HG03571 (cell line): ENCODE results near the gene PACSIN2.

Experiments used
- ATAC-seq: cut with Tn5 transposase; IDR thresholded peaks from one replicate; pipeline ENCODE4 v1.9.1; 2021; ENCODE audit not compliant: unreplicated experiment

The PACSIN2 gene

DNA sequence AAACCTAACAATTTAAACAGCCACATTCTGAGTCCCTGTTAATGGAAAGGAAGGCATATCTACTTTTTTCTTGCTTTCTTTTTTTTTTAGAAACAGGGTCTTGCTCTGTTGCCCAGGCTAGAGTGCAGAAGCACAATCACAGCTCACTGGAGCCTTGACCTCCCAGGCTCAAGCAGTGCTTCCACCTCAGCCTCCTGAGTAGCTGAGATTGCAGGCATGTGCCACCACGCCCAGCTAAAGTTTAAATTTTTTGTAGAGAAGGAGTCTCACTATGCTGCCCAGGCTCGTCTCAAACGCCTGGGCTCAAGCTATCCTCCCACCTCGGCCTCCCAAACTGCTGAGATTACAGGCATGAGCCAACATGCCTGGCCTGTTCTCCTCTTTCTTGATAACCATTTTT, 183.2 kb downstream of the PACSIN2 start:
- ATAC-seq = no peak

DNA sequence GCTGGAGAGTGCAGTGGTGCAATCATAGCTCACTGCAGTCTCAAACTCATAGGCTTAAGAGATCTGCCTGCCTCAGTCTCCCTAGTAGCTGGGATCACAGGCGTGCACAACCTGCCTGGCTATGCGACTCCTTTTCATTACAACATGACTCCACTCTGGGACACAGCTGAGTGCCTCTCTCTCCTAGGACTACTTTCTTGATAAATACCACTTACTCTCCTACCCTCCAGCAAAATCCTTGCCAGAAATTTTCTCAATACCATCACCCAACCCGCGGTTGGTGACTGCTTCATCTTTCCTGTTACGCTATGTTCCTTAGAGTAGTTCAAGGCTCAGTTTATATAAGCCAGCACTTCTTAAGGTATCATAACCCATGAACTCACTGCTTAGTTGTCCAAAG, 184.8 kb downstream of the PACSIN2 start:
- ATAC-seq = no peak

DNA sequence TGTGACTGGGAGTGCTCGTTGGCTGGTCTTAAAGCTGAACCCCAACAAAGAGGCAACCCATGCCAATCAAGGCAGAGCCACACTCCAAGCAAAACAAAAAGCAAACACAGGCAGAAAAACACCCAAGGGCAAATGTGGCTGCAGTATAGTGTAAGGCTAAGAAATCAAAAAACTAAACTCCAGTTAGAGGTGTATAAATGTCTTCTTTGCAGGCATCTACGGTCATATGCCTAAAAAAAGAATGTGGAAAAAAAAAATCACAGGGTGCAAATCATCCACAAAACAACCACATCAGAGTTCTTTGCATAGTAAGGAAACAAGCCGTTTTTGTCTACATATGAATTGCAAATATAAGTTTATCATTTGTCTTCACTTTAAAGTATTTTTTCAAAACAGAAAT, 185.6 kb downstream of the PACSIN2 start:
- no peak for ATAC-seq

DNA sequence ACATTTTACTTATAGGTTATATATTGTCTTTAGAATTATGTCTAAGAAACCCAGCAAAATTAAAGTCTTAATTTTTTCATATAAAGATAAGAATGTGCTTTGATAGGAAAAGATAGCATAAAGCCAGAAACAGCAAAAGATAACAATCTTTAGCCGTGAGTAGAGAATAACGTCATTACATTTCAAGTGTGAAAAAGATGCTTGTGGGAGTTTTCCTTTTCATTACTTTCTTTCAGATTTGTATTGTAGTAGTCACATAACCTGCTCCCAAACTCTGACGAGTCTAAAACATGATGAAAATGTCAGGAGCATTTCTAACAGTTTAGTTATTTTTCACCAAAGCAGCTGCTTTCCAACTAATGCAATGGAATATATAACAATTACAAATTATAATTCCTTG, 189.2 kb downstream of the PACSIN2 start:
- no peak for ATAC-seq

DNA sequence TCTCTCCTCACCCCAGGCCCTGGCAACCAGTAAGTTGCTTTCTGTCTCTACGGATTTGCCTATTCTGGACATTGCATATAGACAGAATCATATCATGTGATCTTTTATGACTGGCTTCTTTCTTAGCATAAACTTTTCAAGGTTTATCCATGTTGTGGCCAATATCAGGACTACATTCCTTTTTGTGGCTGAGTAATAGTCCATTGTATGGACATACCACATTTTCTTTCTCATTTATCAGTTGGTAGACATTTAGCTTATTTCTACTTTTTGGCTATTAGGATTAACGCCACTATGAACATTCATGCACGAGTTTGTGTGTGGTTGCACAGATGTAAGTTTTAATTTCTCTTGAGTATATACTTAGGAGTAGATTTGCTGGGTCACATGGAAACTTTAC, 193.6 kb downstream of the PACSIN2 start:
- ATAC-seq = no peak

DNA sequence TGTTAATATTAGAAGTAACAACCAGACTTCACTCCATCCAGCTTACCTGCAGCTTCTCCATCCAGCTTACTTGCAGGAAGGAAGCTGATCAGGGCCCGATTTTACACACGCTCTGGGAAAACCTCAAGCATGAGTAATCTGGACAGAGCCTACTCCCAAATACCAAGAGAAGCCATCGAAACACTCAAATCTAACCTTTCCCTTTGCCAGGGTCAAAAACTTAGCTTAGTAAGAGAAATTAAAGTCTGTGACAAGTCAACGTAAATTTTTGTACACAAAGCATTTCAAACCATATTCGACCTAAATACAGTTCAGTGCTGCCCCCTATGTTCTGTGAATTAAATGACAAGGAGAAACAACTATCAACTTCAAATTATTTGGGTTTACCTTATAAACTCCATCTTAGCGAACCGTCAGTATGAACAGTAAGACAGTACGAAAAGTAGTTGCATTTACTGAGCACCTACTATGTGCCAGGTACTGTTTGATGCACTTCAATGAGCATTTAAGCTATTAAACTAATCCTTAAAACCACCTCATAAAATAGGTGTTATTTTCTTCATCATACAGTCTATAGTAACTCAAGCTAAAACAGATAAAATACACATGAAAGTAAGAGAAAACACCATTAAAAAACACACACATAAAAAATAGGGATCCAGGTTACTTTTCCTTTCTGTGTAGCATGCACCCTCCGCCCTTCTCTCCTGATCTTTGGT, 194.7 kb downstream of the PACSIN2 start:
- no peak for ATAC-seq
